Mesendoderm (in vitro differentiated cells): ENCODE measurements around the gene PDCD1LG2.
"Not testable (repeated sequence)": the region's sequence is repeated elsewhere in the genome, so short reads cannot be mapped to it uniquely, and the experiment has no call there.

Experiments used
- DNase-seq: peaks from one replicate; pipeline ENCODE4 v3.0.0; 2013
- H2AK5ac ChIP-seq: 2 replicates; pipeline ENCODE4 v1.6.1; 2013; ENCODE audit warnings: low read length, inconsistent platforms
- H2BK120ac ChIP-seq: 2 replicates; pipeline ENCODE4 v1.6.1; 2013; ENCODE audit warnings: low read depth, mild to moderate bottlenecking, low read length, moderate library complexity, mixed read lengths
- H2BK15ac ChIP-seq: replicated peaks from 2 replicates; pipeline ENCODE4 v1.6.1; 2013; ENCODE audit warnings: low read depth, mild to moderate bottlenecking, moderate library complexity
- H2BK5ac ChIP-seq: 2 replicates; pipeline ENCODE4 v1.6.1; 2013; ENCODE audit warnings: low read length, inconsistent platforms
- H3K18ac ChIP-seq: 2 replicates; pipeline ENCODE4 v1.6.1; 2013; ENCODE audit warnings: mild to moderate bottlenecking, low read length, mixed read lengths
- H3K23ac ChIP-seq: one replicate; pipeline ENCODE4 v1.6.1; 2013; ENCODE audit warnings: low read length
- H3K27ac ChIP-seq: 2 replicates; pipeline ENCODE4 v1.5.1; 2013; ENCODE audit warnings: low read depth, mild to moderate bottlenecking, inconsistent platforms, low read length, moderate library complexity
- H3K27me3 ChIP-seq: 2 replicates; pipeline ENCODE4 v1.6.1; 2013; ENCODE audit warnings: low read length, control low read depth, mild to moderate bottlenecking, inconsistent platforms; ENCODE audit not compliant: insufficient read depth, poor library complexity
- H3K36me3 ChIP-seq: 2 replicates; pipeline ENCODE4 v1.6.1; 2013; ENCODE audit warnings: low read length, inconsistent platforms; ENCODE audit not compliant: control insufficient read depth, insufficient read depth
- H3K4ac ChIP-seq: one replicate; pipeline ENCODE4 v1.6.1; 2013; ENCODE audit warnings: low read depth, mild to moderate bottlenecking, low read length, moderate library complexity
- H3K4me1 ChIP-seq: 2 replicates; pipeline ENCODE4 v1.6.1; 2013; ENCODE audit warnings: low read depth, low read length, inconsistent platforms; ENCODE audit not compliant: control insufficient read depth
- H3K4me2 ChIP-seq: 2 replicates; pipeline ENCODE4 v1.6.1; 2013; ENCODE audit warnings: low read length
- H3K4me3 ChIP-seq: 2 replicates; pipeline ENCODE4 v1.5.1; 2013; ENCODE audit warnings: mild to moderate bottlenecking, low read length
- H3K56ac ChIP-seq: one replicate; pipeline ENCODE4 v1.6.1; 2013; ENCODE audit warnings: low read length
- H3K79me1 ChIP-seq: 2 replicates; pipeline ENCODE4 v1.6.1; 2013; ENCODE audit warnings: low read length, inconsistent platforms
- H3K79me2 ChIP-seq: 2 replicates; pipeline ENCODE4 v1.6.1; 2013; ENCODE audit warnings: mild to moderate bottlenecking, low read length; ENCODE audit not compliant: control insufficient read depth, insufficient read depth
- H3K9ac ChIP-seq: 2 replicates; pipeline ENCODE4 v1.6.1; 2013; ENCODE audit warnings: low read length, inconsistent platforms
- H4K5ac ChIP-seq: one replicate; pipeline ENCODE4 v1.6.1; 2013; ENCODE audit warnings: low read length
- H4K8ac ChIP-seq: one replicate; pipeline ENCODE4 v1.6.1; 2013; ENCODE audit warnings: low read depth, mild to moderate bottlenecking, control low read depth, low read length, moderate library complexity
- WGBS: extraction: QIAGEN DNeasy Blood & Tissue Kit; methylation state at CpG from one replicate; pipeline ENCODE4 v1.1.7; 2013; ENCODE audit warnings: low lambda C conversion rate, missing lambda C conversion rate; ENCODE audit not compliant: insufficient coverage; ENCODE audit errors: extremely low coverage; 5-methylcytosine and 5-hydroxymethylcytosine counted together

The PDCD1LG2 gene

DNA sequence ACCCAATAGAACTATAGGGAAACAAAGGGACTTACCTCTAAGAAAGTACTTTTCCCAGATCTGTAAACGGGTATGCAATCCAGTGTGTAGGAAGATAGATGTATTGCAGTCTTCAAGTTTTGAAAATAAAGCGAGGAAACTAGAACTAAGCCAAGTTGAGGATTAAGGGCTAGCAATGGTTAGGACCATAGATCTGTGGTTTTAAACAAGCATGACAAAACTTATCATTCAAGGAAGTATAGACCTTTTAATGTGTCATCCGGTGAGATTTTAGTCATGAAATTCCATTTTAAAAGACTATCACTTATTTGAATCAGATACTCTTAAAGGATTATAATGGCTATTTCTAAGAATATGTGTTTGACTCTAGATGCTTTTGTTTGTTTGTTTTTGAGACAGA, 39.5 kb upstream of the PDCD1LG2 start:
- Histone ChIP-seq H2BK15ac (no peak overlapping the region), H3K27ac (no peak overlapping the region), H4K8ac (no peak overlapping the region), H3K4ac (no peak overlapping the region), H2AK5ac (no peak overlapping the region), H3K4me2 (no peak overlapping the region), H4K5ac (no peak overlapping the region), H2BK5ac (no peak overlapping the region), H3K9ac (no peak overlapping the region), H3K79me2 (no peaks in the 10 kb centered on the region), H2BK120ac (no peak overlapping the region), H3K23ac (no peak overlapping the region), H3K18ac (no peak overlapping the region), H3K36me3 (no peaks in the 10 kb centered on the region), H3K4me1 (no peaks in the 10 kb centered on the region), H3K27me3 (no peaks in the 10 kb centered on the region), H3K56ac (no peak overlapping the region), H3K4me3 (no peak overlapping the region), H3K79me1 (no peaks in the 10 kb centered on the region)
- DNase-seq: no peak
- WGBS: no CpG with 5 or more reads among the region's 3 CpGs

DNA sequence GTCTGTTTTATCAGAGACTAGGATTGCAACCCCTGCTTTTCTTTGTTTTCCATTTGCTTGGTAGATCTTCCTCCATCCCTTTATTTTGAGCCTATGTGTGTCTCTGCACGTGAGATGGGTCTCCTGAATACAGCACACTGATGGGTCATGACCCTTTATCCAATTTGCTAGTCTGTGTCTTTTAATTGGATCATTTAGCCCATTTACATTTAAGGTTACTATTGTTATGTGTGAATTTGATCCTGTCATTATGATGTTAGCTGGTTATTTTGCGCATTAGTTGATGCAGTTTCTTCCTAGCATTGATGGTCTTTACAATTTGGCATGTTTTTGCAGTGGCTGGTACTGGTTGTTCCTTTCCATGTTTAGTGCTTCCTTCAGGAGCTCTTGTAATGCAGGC, 34.7 kb upstream of the PDCD1LG2 start:
- H2BK5ac ChIP-seq, H3K4me1 ChIP-seq, H3K27me3 ChIP-seq, H3K56ac ChIP-seq, H3K27ac ChIP-seq, H3K4me3 ChIP-seq, H3K18ac ChIP-seq, H3K9ac ChIP-seq, H4K5ac ChIP-seq, H3K4me2 ChIP-seq, H3K4ac ChIP-seq, H2BK15ac ChIP-seq, H3K79me1 ChIP-seq, H2BK120ac ChIP-seq, H3K23ac ChIP-seq, H3K79me2 ChIP-seq, DNase-seq, H3K36me3 ChIP-seq, H4K8ac ChIP-seq, H2AK5ac ChIP-seq: not testable (repeated sequence)
- no CpG with 5 or more reads among the region's 2 CpGs for WGBS

DNA sequence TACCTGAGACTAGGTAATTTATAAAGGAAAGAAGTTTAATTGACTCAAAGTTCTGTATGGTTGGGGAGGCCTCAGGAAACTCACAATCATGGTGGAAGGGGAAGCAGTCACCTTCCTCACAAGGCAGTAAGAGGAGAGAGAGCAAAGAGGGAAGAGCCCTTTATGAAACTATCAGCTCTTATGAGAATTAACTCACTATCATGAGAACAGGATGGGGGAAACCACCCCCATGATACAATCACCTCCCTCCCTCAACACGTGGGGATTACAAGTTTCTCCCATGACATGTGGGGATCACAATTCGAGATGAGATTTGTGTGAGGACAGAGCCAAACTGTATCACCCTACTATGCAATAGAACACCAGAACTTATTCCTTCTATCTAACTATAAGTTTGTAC, 32.1 kb upstream of the PDCD1LG2 start:
- no peak overlapping the region for H3K23ac ChIP-seq
- H2AK5ac ChIP-seq: no peak overlapping the region
- no peak overlapping the region for H4K5ac ChIP-seq
- no peak overlapping the region for H3K9ac ChIP-seq
- no peak overlapping the region for H2BK120ac ChIP-seq
- no peak overlapping the region for H3K18ac ChIP-seq
- H3K4me2 ChIP-seq: no peak overlapping the region
- no peak for DNase-seq
- H3K4me3 ChIP-seq: no peak overlapping the region
- no peak overlapping the region for H4K8ac ChIP-seq
- H3K79me1 ChIP-seq: no peaks in the 10 kb centered on the region
- H2BK5ac ChIP-seq: no peak overlapping the region
- H3K4ac ChIP-seq: no peak overlapping the region
- no peak overlapping the region for H3K27ac ChIP-seq
- no peak overlapping the region for H2BK15ac ChIP-seq
- no CpG with 5 or more reads among the region's 2 CpGs for WGBS
- no peaks in the 10 kb centered on the region for H3K4me1 ChIP-seq
- no peaks in the 10 kb centered on the region for H3K36me3 ChIP-seq
- H3K27me3 ChIP-seq: no peaks in the 10 kb centered on the region
- H3K56ac ChIP-seq: no peak overlapping the region
- no peaks in the 10 kb centered on the region for H3K79me2 ChIP-seq

DNA sequence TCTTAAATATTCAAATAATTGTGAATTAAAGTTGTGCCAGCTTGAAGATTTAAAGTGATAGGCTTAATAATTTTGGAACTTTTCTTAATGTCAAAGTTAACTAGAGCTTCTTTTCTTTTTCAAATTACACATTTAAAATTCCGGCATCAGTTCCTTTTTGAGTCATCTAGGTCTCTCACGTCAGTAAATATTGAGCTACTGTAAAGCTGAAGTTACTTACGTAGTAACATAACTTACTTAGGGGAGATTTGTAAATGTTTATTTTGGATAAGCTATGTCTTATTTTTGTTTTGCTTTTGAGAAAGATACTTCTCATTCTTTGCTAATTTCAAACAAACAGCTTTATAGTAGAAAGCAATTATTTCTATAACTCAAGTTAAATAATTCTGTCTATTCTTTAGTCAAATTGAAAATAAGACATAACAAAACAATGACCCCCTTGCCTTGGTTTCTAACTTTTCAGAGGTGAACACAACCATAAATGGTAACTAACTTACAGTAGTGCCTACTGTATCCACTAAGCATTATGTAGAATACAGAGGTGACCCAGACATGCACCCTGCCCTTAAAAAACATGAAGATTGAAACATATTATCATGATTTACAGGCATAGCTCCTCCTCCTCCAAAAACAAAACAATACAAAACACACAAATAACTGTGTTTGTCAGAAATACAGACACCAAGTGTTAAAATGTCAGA, 30.2 kb upstream of the PDCD1LG2 start:
- no CpG with 5 or more reads among the region's 3 CpGs for WGBS
- no peak overlapping the region for H3K23ac ChIP-seq

GRCh38 chr9:5480919-5481318, 29.4 kb upstream of the PDCD1LG2 start:
- Histone ChIP-seq H3K56ac (no peak overlapping the region), H2BK5ac (no peak overlapping the region), H3K27ac (no peak overlapping the region), H3K4me3 (no peak overlapping the region), H3K9ac (no peak overlapping the region), H4K8ac (no peak overlapping the region), H3K4me1 (peaks cover 3% of the 10 kb centered on the region), H2BK15ac (no peak overlapping the region), H3K36me3 (no peaks in the 10 kb centered on the region), H3K79me2 (no peaks in the 10 kb centered on the region), H3K4me2 (no peak overlapping the region), H3K4ac (no peak overlapping the region), H3K27me3 (no peaks in the 10 kb centered on the region), H4K5ac (no peak overlapping the region), H2BK120ac (no peak overlapping the region), H3K79me1 (no peaks in the 10 kb centered on the region), H3K23ac (no peak overlapping the region), H2AK5ac (no peak overlapping the region), H3K18ac (no peak overlapping the region)
- no peak for DNase-seq
- no CpG with 5 or more reads among the region's 4 CpGs for WGBS

More for the DNA sequence above, 30.2 kb upstream of the PDCD1LG2 start:
- no peak for DNase-seq
- Histone ChIP-seq H3K18ac (no peak overlapping the region), H3K56ac (no peak overlapping the region), H3K36me3 (no peaks in the 10 kb centered on the region), H4K5ac (no peak overlapping the region), H2BK120ac (no peak overlapping the region), H3K27me3 (no peaks in the 10 kb centered on the region), H3K9ac (no peak overlapping the region), H3K4ac (no peak overlapping the region), H3K27ac (no peak overlapping the region), H2BK5ac (no peak overlapping the region), H3K4me1 (peaks cover 2% of the 10 kb centered on the region), H4K8ac (no peak overlapping the region), H2AK5ac (no peak overlapping the region), H3K79me1 (no peaks in the 10 kb centered on the region), H3K4me3 (no peak overlapping the region), H3K4me2 (no peak overlapping the region), H3K79me2 (no peaks in the 10 kb centered on the region), H2BK15ac (no peak overlapping the region)
